GM13976 (cell line): ENCODE data around the gene NOP56.

ENCODE experiments used
- DNase-seq: peaks from one replicate; pipeline ENCODE4 v3.0.0; 2012; ENCODE audit warnings: low spot score
- CTCF ChIP-seq: IDR thresholded peaks from 2 replicates; pipeline ENCODE4 v1.5.1; 2012; ENCODE audit warnings: borderline replicate concordance, mild to moderate bottlenecking; ENCODE audit not compliant: insufficient read depth; ENCODE audit errors: extremely low read depth, missing control alignments, control extremely low read depth
- in situ Hi-C: fragments of 300-500 bp; cut with MboI; formaldehyde crosslinking; loops from one replicate; pipeline ENCODE4 v1.12.0; 2022; ENCODE audit warnings: low sequenced_read_pairs, mixed read lengths, inconsistent platforms; ENCODE audit not compliant: unreplicated experiment

Gene NOP56

GRCh38 chr20:2651772-2652723 is at the start of gene NOP56:
TSS of gene NOP56 (plus strand) at chr20:2652632. CDS start at chr20:2652661, 29 bp downstream.
- DNase-seq = peak; percentile 96
- TF ChIP-seq CTCF = no peak
- in situ Hi-C loops = no loop called here

GRCh38 chr20:2602746-2603145 is 49.7 kb upstream of the NOP56 start:
- DNase-seq = no peak
- in situ Hi-C loops = no loop called here
- TF ChIP-seq CTCF = no peak

- in situ Hi-C loops = no loop called here
- DNase-seq = no peak
- no peak for TF ChIP-seq CTCF
Observed at GRCh38 chr20:2603816-2604505, 48.5 kb upstream of the NOP56 start.

- in situ Hi-C loops = no loop called here
- no peak for TF ChIP-seq CTCF
- DNase-seq = no peak
Observed at GRCh38 chr20:2604506-2604835, 48.0 kb upstream of the NOP56 start.

GRCh38 chr20:2606507-2607006 is 45.9 kb upstream of the NOP56 start:
- no peak for DNase-seq
- TF ChIP-seq CTCF = no peak
- in situ Hi-C loops = no loop called here

GRCh38 chr20:2610326-2610725 is 42.1 kb upstream of the NOP56 start:
- no peak for DNase-seq
- no peak for TF ChIP-seq CTCF
- in situ Hi-C loops = no loop called here
